Islet precursor cell (in vitro differentiated cells): Measurements from ENCODE around the gene SHISA6.

Source experiments
- DNase-seq: peaks from one replicate; pipeline ENCODE4 v3.0.0-alpha.2; 2018

SHISA6 gene

GRCh38 chr17:11545696-11546095 lies 304.7 kb downstream of the SHISA6 start:
- no peak for DNase-seq

DNA sequence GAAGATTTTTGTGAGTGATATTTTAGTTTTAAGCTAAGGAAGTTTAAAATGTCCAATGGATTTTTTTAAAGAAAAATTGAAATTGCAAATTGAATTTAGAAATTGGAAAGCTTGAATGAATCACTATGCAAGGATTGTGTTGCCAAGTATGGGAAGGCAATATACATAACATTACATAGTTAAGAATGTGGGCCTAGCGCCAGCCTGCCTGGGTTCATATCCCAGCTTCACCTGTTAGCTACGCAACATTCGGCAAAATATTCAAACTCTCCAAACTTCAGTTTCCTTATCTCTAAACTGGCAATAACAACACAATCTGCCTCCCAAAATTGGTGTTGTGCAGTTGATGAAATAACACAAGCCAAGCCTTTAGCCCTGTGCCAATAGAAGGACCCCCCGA lies 306.8 kb downstream of the SHISA6 start:
- DNase-seq = no peak

- no peak for DNase-seq
Measured at GRCh38 chr17:11548398-11548797, 307.4 kb downstream of the SHISA6 start.

DNA sequence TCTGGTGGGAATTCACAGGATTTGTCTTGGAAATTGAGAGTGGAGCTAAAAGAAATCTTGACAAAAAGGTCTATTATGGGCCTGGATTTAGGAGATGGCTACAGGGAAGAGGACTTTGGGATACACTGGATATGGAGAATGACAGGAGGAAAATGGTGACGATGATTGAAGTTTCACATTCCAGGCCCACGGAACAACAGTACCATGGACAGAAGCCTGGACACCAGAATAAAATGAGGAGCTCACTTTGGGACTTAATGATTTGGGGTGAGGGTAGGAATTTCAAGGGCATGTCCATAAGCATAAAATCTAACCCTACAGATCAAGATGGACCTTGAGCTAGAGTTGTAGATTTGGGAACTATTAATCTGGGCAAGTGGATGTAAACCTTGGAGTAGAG lies 309.4 kb downstream of the SHISA6 start:
- no peak for DNase-seq

- no peak for DNase-seq
Measured at GRCh38 chr17:11551442-11551841, 310.4 kb downstream of the SHISA6 start.

DNA sequence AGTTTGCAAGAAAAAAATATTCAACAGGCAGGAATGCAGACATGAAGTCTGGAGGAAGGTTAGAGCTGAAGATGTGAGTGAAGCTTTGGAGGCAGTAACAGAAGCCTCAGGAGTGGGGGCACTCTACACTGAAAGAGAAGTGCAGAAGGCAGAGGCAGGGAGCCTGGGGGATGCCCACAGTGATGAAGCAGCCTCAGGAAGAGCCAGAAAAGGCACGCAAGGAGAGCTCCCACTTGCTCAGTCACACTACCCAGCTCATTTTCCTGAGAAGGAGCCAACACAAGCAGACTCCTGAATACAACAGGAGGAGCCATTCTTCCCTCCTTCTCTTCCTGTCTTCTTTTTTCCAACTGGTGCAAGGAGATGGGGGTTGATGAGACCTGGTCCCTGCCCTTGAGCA lies 312.1 kb downstream of the SHISA6 start:
- DNase-seq = no peak

DNA sequence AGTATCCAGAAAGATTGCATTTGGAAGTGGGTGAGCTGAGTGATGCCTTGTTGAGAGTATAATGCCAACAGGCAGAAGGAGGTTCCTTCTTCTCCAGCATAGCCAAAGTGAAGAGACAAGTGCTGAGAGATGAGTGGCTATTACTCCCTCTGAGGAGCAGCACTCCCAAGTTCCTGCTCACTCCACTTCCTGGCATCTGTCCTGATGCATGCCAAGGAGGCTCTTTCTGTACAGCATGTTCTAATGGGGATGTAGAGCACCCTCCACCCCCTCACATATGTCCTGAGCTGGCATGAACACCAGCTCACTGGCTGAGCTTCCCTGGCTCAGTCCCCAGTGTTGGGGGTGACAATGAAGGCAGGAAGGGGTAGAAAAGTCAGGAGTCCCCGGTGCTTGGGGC lies 313.0 kb downstream of the SHISA6 start:
- no peak for DNase-seq

DNA sequence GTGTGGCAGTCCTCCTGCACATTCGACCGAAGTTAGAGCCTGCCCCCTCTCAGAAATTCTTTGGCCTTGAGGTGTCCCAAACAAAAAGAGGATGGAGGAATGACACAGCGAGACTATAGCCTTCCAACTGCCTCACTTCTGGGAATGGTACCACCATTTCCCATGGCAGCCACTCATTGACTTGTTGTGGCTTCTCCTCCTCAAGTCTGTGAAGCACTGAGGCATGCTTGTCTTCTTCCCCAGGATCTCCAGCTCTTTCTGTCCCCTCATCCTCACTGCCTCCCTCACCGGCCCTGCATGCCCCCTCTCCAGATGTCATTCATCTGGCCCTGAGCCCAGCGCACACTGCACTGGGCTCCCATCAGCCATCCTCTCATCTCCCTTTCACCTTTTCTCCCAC lies 313.5 kb downstream of the SHISA6 start:
- no peak for DNase-seq

- DNase-seq = no peak
Measured at GRCh38 chr17:11555530-11555929, 314.5 kb downstream of the SHISA6 start.

DNA sequence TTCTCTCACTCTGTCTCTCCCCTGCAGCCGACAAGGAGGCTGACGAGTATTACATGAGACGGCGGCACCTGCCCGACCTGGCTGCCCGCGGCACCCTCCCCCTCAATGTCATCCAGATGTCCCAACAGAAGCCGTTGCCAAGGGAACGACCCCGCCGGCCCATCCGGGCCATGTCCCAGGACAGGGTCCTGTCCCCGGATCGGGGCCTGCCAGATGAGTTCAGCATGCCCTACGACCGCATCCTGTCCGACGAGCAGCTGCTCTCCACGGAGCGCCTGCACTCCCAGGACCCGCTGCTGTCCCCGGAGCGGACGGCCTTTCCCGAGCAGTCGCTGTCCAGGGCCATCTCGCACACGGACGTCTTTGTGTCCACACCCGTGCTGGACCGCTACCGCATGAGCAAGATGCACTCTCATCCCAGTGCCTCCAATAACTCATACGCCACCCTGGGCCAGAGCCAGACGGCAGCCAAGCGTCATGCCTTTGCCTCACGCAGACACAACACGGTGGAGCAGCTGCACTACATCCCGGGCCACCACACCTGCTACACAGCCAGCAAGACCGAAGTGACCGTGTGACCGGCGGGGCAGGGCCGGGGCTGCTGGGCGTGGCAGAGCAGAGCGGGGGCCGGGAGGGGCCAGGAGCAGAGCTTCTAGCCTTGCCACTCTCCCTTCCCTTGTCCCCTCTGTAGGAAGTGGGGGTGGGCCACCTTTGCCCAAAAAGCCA lies 316.9 kb downstream of the SHISA6 start:
- DNase-seq = no peak

DNA sequence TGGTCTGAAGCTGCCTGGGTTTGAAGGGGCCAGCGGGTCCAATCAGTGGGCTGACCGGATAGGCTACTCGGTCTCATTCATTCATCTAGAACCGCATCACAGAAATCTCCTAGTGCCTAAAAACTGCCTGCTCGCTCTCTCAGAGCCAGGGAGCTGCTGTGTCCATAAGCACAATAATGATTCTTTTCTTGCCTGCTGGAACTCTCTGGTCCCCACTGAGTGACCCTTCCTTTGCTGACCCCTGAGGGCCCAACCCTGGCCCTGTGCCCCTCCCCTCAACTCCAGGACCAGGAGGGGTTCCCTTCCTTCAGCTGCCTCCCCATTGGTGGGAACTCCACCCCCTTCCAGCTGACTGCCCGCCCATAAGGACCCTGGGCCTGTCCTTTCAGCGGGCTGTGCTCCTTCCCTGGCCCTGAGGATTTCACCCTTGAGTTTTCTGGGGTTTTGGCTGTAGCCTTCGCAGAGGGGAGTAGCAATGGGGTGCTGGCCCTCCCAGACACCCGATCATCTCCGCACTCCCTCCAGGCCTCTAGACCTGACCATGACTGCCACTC lies 317.7 kb downstream of the SHISA6 start:
- no peak for DNase-seq

DNA sequence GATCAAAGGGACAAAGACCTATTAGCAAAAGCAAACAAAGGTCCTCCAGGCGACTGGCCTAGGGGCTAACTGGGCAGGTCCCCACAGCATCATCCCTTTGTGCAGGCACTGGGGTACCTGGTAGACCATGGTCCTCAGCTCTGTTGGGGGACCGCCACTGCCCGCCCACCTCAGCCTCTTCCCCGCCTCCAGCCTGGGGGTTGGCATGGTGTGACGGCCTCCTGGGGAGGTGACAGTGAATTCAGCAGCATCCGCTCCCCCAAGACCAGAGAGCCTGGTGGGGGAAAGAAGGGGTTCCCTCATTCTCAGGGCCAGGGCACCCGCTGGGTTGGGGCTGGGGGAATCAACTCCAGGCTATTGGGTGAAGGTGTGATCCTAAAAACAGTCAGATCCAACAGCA lies 318.6 kb downstream of the SHISA6 start:
- DNase-seq = peak; percentile 43

DNA sequence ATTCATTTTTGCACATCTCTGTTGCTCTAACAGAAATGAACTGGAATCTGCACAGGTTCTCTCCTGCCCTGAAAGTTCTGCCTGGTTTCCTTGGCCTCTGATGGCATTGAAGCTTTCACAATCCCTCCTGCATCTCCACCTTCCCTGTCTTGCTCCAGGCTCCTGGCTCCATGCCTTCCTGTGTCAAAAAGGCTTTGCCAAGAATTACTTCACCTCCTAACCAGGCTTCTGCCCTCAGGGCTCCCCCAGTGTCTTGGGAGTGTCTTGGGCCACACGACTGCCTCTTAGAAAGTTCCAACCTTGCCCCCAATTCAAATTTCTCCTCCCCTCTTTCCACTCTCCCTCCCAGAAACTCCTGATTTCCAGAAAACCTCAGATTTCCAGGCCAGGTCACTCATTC lies 320.3 kb downstream of the SHISA6 start:
- peak; percentile 27 for DNase-seq

- peak; percentile 46 for DNase-seq
Measured at GRCh38 chr17:11561702-11562101, 320.7 kb downstream of the SHISA6 start.

GRCh38 chr17:11564589-11565380 lies 323.8 kb downstream of the SHISA6 start:
- no peak for DNase-seq

DNA sequence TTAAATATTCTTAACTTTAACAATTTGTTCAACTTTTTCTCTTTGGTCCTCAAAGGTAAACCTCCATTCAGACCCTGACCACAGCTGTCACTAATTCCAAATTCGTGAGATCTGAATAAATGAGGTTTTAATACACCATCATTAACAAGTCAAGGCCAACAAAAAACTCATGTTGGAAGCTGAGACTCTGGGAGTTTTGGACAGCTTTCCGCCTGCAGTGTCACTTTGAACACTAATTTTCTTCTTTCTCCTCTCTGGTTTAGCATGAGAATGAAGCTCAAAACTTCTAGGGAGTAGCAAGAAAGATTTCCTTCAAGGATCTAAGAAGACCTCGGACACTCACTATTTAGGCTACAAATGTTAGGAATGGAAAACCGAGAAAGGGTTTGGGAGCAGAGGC lies 324.6 kb downstream of the SHISA6 start:
- no peak for DNase-seq

GRCh38 chr17:11578998-11579397 lies 338.0 kb downstream of the SHISA6 start:
- peak; percentile 22 for DNase-seq

- DNase-seq = peak; percentile 22
Measured at GRCh38 chr17:11580677-11581076, 339.7 kb downstream of the SHISA6 start.

GRCh38 chr17:11582217-11582616 lies 341.2 kb downstream of the SHISA6 start:
- peak; percentile 45 for DNase-seq

DNA sequence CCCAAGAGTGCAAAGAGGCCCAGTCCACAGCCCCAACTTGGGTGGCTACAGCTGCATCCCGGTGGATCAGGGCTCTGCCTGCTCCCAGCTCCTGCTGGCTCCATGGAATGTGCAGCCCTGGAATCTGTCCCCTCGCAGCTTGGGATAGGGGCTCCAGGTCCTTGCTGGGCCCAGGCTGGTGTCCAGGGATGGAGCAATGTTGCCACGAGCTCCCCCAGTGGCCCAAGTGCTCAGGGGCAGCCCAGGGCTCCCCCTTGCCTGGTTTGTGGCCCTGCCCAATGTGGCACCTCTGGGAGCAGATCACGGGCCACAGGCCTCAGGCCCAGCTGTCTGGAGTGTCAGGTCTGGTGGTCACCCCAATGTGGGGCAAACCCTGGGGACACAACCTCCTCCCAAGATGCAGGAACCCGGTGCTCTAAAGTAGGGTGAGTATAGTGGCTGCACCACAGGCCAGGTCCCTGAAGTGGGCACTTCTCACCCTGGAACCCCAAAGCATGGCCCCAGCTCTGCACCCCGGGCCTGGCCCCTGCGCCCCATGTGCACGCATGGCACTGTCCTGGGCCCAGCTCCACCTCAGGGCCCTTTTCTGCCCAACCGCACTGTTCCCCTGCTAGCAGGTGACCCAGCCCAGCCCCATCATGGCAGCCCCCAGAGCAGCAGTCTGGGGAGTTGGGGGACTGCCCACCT lies 342.4 kb downstream of the SHISA6 start:
- DNase-seq = peak; percentile 52

DNA sequence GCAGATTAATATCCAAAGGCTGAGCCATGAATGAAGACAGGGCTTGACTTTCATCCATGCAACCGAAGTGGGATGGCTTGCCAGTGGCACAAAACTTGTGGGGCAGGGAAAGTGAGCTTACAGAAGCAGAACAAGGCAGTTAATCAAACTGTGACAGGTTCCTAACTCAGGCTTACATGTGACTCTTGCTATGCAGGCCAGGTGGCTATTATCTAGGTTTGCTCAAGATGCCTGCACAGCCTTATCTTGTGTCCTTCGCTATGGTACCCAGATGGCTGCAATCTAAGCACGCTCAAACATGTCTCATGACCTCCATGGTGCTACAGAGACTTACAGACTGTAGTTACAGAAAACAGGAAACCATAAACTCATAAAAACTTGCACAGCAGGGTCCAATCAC lies 348.7 kb downstream of the SHISA6 start:
- DNase-seq = peak; percentile 51

GRCh38 chr17:11598274-11599221 lies 357.5 kb downstream of the SHISA6 start, which contains the start of gene DNAH9:
TSS of gene DNAH9 (plus strand) at chr17:11598470. CDS start at chr17:11598499, 29 bp downstream.
- DNase-seq = peak; percentile 99
